ENCODE measurements around the gene ARFGEF3. TPM values are rescaled to one million over a fixed set of nuclear protein-coding genes. Genes with fewer than 3 reads are reported as not detected.

ARFGEF3 gene
- total RNA-seq, 2 donors from 2014 or later, result 13.5 to 21.8 TPM

GRCh38 chr6:138264372-138264880, 102.7 kb downstream of the ARFGEF3 start:
- no peak overlapping the region for H3K4me3 ChIP-seq
- H3K4me1 ChIP-seq, result peaks cover 9% of the 10 kb centered on the region
- TF ChIP-seq POLR2A (IDR thresholded peaks at IDR 0.05), result no peak
- TF ChIP-seq, protein P1, sequence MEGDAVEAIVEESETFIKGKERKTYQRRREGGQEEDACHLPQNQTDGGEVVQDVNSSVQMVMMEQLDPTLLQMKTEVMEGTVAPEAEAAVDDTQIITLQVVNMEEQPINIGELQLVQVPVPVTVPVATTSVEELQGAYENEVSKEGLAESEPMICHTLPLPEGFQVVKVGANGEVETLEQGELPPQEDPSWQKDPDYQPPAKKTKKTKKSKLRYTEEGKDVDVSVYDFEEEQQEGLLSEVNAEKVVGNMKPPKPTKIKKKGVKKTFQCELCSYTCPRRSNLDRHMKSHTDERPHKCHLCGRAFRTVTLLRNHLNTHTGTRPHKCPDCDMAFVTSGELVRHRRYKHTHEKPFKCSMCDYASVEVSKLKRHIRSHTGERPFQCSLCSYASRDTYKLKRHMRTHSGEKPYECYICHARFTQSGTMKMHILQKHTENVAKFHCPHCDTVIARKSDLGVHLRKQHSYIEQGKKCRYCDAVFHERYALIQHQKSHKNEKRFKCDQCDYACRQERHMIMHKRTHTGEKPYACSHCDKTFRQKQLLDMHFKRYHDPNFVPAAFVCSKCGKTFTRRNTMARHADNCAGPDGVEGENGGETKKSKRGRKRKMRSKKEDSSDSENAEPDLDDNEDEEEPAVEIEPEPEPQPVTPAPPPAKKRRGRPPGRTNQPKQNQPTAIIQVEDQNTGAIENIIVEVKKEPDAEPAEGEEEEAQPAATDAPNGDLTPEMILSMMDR (IDR thresholded peaks at IDR 0.05), result no peak
- no peaks in the 10 kb centered on the region for H3K27me3 ChIP-seq
- ATAC-seq (no peak), DNase-seq (no peak)
- H3K9me3 ChIP-seq, result no peaks in the 10 kb centered on the region
- intact Hi-C loops (cut with DNase I), result no loop called here
- H3K27ac ChIP-seq, result no peak overlapping the region
- H3K36me3 ChIP-seq (replicated peaks in 1 of 2; ENCODE audit: insufficient read depth in 1 of 2, low read depth in 2 of 2), result peaks cover 0 to 3% of the 10 kb centered on the region in 2 donors

DNA sequence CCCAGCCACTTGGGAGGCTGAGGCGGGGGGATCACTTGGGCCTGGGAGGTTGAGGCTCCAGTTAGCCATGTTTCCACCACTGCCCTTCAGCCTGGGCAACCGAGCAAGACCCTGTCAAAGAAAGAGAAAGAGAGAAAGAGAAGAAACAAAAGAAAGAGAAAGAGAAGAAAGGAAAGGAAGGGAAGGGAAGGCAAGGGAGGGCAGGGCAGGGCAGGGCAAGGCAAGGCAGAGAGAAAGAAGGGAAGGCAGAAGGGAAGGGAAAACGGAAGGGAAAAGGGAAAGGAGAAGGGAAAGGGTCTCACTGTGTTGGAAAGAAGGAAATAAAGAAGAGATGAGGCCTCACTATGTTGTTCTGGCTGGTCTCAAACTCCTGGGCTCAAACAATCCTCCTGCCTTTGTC, 104.4 kb downstream of the ARFGEF3 start:
- Histone ChIP-seq H3K4me3 (no peak overlapping the region), H3K27me3 (no peaks in the 10 kb centered on the region), H3K4me1 (peaks cover 9% of the 10 kb centered on the region), H3K27ac (no peak overlapping the region), H3K36me3 (replicated peaks in 1 of 2; ENCODE audit: insufficient read depth in 1 of 2, low read depth in 2 of 2) (peaks cover 0 to 3% of the 10 kb centered on the region in 2 donors), H3K9me3 (no peaks in the 10 kb centered on the region)
- 86 to 95% methylated on average over 3 of the region's 3 CpGs for WGBS, 2 donors
- TF ChIP-seq, protein P1 (IDR thresholded peaks at IDR 0.05), result no peak
- no peak for TF ChIP-seq POLR2A (IDR thresholded peaks at IDR 0.05)
- no peak for ATAC-seq
- no peak for DNase-seq
- intact Hi-C loops (cut with DNase I), result no loop called here

DNA sequence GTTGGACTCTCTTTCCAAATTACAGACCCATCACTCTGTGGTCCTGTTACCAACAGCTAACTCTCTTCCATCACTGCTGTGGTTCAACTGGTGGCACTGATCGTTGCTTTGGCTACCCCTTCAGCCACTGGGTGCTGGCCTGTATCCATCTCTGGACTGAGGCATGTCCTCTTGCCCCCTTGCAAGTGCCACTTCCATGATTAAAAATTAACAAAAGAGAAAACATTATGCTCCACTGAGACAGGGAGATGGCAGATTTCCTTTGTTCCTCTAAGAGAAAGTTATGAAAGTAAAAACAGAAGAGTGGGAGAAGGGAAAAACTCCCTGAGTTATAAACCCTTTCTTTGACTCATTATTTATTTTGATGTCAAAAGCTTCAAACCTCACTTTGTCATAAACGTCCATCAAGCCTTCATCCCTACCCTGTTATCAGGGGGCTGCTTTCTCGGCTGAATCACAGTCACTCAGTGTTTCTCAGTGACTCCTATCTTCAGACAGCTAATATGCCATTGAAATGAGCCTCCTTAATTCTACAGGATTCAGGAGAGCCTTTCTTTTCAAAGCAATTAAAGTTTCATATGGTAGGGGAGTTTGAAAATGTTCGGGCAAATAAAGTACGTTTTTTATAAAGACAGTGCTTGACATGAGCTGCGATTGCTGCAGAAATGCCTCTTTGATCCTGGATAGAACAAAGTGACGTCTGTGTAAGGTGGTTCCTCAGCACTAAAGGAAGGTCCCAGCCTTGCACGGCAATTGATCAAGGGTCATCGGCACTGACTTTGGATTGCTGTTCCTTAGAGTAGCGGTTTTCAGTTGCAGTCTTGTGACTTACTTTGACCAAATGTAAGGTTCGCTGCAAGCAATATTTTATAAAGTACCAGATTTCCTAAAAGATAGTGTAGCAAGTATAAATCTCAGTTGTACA, 106.5 kb downstream of the ARFGEF3 start:
- Histone ChIP-seq H3K4me1 (peaks cover 9% of the 10 kb centered on the region), H3K27ac (no peak overlapping the region), H3K9me3 (no peaks in the 10 kb centered on the region), H3K36me3 (replicated peaks in 1 of 2; ENCODE audit: insufficient read depth in 1 of 2, low read depth in 2 of 2) (no peaks in the 10 kb centered on the region), H3K4me3 (no peak overlapping the region), H3K27me3 (no peaks in the 10 kb centered on the region)
- 65 to 73% methylated on average over 11 of the region's 11 CpGs for WGBS, 2 donors
- intact Hi-C loops (cut with DNase I), result no loop called here
- ATAC-seq (no peak), DNase-seq (no peak)
- no peak for TF ChIP-seq POLR2A (IDR thresholded peaks at IDR 0.05)
- TF ChIP-seq, protein P1 (IDR thresholded peaks at IDR 0.05), result no peak

DNA sequence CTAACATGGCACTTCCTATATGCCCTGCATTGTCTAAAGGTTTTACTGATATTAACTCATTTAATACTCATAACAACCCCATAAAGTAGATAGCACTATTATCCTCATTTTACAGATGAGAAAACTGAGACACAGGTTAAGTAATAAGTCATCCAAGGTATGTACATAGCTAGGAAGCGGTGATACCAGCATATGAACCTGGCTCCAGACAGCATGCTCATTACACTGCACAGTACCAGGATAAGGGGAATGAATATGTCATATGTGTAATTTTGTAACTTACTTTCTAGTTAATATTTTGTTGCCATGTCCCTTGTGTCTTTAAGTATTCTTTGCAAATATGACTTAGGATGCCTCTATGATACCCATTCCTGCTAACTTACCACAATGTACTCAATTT, 109.7 kb downstream of the ARFGEF3 start:
- H3K4me1 ChIP-seq, result peaks cover 9% of the 10 kb centered on the region
- 97 to 100% methylated on average over 1 of the region's 1 CpG for WGBS, 2 donors

More for the DNA sequence above, 109.7 kb downstream of the ARFGEF3 start:
- H3K27me3 ChIP-seq, result no peaks in the 10 kb centered on the region
- no peak for ATAC-seq
- intact Hi-C loops (cut with DNase I), result no loop called here
- DNase-seq, result no peak
- no peaks in the 10 kb centered on the region for H3K36me3 ChIP-seq (replicated peaks in 1 of 2; ENCODE audit: insufficient read depth in 1 of 2, low read depth in 2 of 2)
- H3K9me3 ChIP-seq, result no peaks in the 10 kb centered on the region
- no peak overlapping the region for H3K27ac ChIP-seq
- H3K4me3 ChIP-seq, result no peak overlapping the region
- TF ChIP-seq, protein P1 (IDR thresholded peaks at IDR 0.05), result no peak
